ENCODE data around the gene COL6A2.

The COL6A2 gene

DNA sequence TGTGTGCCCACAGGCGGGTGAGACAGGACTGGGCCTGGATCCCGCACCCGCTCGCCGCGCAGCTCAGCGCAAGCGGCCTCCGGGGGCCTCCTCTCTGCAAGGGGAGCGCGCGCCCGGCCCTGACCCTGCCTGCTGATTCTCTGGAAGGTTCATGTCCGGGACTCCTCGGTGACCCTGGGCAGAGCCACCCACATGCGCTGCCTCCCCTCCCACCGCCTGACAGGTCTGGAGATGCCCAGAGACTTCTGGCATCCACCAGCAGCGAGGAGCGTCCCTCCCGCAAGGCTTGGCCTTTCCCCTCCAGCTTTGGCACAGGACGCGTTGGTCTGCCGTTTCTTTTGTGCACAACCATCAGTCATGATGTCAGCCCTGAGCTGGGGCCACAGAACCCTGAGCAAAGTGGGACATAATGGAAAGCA is 42.0 kb upstream of the COL6A2 start:
- Histone ChIP-seq H3K36me3 (no peaks in the 10 kb centered on the region), H3K27me3 (no peaks in the 10 kb centered on the region), H3K27ac (peak overlapping the region; percentile 90 to 97), H3K4me1 (peaks cover 7 to 54% (median 44%) of the 10 kb centered on the region in 4 donors), H3K9me3 (no peaks in the 10 kb centered on the region), H3K4me3 (peak overlapping the region; percentile 23 to 36)
- TF ChIP-seq, protein P1, sequence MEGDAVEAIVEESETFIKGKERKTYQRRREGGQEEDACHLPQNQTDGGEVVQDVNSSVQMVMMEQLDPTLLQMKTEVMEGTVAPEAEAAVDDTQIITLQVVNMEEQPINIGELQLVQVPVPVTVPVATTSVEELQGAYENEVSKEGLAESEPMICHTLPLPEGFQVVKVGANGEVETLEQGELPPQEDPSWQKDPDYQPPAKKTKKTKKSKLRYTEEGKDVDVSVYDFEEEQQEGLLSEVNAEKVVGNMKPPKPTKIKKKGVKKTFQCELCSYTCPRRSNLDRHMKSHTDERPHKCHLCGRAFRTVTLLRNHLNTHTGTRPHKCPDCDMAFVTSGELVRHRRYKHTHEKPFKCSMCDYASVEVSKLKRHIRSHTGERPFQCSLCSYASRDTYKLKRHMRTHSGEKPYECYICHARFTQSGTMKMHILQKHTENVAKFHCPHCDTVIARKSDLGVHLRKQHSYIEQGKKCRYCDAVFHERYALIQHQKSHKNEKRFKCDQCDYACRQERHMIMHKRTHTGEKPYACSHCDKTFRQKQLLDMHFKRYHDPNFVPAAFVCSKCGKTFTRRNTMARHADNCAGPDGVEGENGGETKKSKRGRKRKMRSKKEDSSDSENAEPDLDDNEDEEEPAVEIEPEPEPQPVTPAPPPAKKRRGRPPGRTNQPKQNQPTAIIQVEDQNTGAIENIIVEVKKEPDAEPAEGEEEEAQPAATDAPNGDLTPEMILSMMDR (IDR thresholded peaks at IDR 0.05), result no peak
- intact Hi-C loops (cut with DNase I; ENCODE audit: low total_unique reads), result loop anchor here (2.0 to 5.0 kb wide), 2 partner anchors 36 to 73 kb away; no protein-coding TSS in a partner anchor
- peak in 1 of 2 donors; percentile 92 for DNase-seq

DNA sequence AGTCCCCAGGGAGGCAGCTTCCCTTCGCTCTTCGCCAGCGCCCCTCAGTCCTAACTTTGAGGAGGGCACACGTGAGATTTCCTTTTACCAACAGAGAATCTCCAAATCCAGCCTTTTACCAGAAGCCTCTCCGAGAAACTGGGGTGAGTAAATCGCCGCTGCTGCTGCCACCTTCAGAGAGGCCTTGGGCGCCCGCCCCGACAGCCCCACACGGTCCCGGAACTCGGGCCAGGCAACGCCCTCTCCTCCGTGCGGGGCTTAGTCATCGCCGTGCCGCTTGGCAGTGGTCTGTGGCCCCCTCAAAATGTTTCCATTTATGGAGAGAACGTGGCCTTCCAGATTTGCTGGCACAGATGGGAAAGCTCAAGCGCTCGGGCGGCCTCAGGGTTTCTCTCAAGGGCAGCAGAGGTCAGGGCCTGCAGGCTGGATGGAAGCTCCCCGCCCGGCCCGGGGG is 41.4 kb upstream of the COL6A2 start:
- Histone ChIP-seq H3K27me3 (no peaks in the 10 kb centered on the region), H3K4me1 (peaks cover 7 to 60% (median 50%) of the 10 kb centered on the region in 4 donors), H3K4me3 (peak overlapping the region; percentile 23 to 36), H3K27ac (peak overlapping the region; percentile 90 to 97), H3K36me3 (no peaks in the 10 kb centered on the region), H3K9me3 (no peaks in the 10 kb centered on the region)
- TF ChIP-seq, protein P1 (IDR thresholded peaks at IDR 0.05), result no peak
- intact Hi-C loops (cut with DNase I; ENCODE audit: low total_unique reads), result loop anchor here (5.0 kb wide), 1 partner anchor 36 kb away; no protein-coding TSS in a partner anchor
- peak; percentile 91 to 97 for DNase-seq

DNA sequence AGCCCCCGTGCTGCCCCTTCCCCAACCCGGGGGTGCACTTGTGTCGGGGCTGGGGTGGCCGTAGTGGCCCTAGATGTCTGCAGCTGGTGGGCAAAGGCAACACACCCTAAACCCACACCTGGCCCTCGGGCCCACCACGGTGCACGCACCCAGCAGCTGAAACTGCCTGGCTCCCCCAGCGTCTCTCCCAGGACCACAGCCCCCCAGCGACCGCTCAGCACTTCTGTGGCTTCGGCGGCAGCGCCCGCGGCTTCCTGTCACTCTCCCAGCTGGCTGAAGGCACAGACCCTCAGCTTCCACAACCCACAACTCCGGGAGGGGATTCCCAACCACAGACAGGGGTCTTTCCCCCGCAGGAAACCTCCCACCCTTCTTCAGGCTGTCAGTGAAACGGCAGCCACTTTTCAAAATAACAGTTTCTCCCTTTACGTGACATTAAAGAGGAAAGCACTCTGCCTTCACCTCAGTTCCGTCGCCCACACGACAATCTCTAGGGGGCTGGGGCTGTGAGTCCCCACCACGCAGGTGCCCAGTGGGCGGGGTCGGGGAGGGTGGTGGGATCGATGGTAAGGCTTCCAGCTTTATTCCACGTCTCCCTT is 40.7 kb upstream of the COL6A2 start:
- no peaks in the 10 kb centered on the region for H3K36me3 ChIP-seq
- no peaks in the 10 kb centered on the region for H3K9me3 ChIP-seq
- no peaks in the 10 kb centered on the region for H3K27me3 ChIP-seq
- intact Hi-C loops (cut with DNase I; ENCODE audit: low total_unique reads), result loop anchor here (5.0 kb wide), 1 partner anchor 35 kb away; no protein-coding TSS in a partner anchor
- TF ChIP-seq, protein P1 (IDR thresholded peaks at IDR 0.05), result no peak
- no peak for DNase-seq
- H3K27ac ChIP-seq, result peak overlapping the region; percentile 90 to 97
- H3K4me3 ChIP-seq, result no peak overlapping the region
- H3K4me1 ChIP-seq, result peaks cover 7 to 67% (median 51%) of the 10 kb centered on the region in 4 donors

DNA sequence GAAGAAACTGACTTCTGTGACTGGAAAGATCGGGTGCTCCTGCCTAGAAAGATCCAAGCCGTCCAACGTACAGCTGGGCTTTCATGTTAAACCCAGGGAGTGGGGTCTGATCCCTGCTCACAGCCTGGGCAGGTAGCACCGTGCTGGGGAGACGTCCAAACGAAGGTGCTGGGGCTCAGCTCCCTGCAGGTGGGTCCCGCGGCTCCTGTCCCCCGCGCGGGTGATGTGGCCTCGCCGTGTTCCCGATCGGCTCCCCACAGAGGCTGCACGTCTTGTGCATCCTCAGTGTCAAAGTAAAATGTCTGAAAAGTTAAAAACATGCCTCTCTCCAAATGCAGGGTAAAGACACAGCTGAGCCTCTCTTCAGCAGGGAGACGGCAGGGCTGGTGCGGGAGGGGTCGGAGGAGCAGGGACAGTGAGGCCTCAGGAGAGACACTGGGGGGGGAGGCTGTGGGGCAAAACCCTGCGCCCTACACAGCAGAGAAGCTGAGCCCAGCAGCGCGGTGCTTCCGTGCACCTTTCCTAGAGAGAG is 40.1 kb upstream of the COL6A2 start:
- intact Hi-C loops (cut with DNase I; ENCODE audit: low total_unique reads), result loop anchor here (5.0 kb wide), 1 partner anchor 35 kb away; no protein-coding TSS in a partner anchor
- no peak overlapping the region for H3K4me3 ChIP-seq
- peak overlapping the region; percentile 90 to 97 for H3K27ac ChIP-seq
- TF ChIP-seq, protein P1 (IDR thresholded peaks at IDR 0.05), result no peak
- DNase-seq, result peak in 1 of 2 donors; percentile 67
- H3K27me3 ChIP-seq, result no peaks in the 10 kb centered on the region
- H3K4me1 ChIP-seq, result peaks cover 7 to 73% (median 51%) of the 10 kb centered on the region in 4 donors
- H3K36me3 ChIP-seq, result no peaks in the 10 kb centered on the region
- H3K9me3 ChIP-seq, result peaks cover 0 to 1% (median 0%) of the 10 kb centered on the region in 3 donors

DNA sequence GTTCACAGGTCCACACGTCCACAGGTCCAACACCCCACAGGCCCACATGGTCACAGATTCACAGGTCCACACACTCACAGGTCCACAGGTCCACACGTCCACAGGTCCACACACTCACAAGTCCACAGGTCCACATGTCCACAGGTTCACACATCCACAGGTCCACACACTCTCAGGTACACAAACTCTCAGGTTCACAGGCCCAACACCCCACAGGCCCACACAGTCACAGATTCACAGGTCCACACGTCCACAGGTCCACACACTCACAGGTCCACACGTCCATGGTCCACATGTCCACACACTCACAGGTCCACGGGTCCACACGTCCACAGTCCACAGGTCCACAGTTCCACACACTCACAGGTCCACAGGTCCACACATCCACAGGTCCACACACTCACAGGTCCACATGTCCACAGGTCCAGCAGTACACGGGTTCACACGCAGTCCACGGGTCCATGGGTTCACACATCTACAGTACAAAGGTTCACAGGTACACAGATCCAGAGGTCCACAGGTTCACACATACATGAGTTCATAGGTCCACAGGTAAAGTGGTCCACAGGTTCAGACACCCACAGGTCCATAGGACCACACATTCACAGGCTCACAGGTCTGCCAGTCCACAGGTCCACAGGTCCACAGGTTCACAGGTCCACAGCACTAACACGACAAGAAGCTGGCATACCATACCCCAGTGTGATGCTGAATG is 39.3 kb upstream of the COL6A2 start:
- H3K4me1 ChIP-seq, result peaks cover 7 to 77% (median 51%) of the 10 kb centered on the region in 4 donors
- peaks cover 0 to 5% (median 0%) of the 10 kb centered on the region in 3 donors for H3K9me3 ChIP-seq
- peak; percentile 19 to 65 for DNase-seq
- no peak overlapping the region for H3K4me3 ChIP-seq
- peak overlapping the region; percentile 90 to 97 for H3K27ac ChIP-seq
- TF ChIP-seq, protein P1 (IDR thresholded peaks at IDR 0.05), result no peak
- no peaks in the 10 kb centered on the region for H3K27me3 ChIP-seq
- no peaks in the 10 kb centered on the region for H3K36me3 ChIP-seq
- intact Hi-C loops (cut with DNase I; ENCODE audit: low total_unique reads), result loop anchor here (5.0 kb wide), 1 partner anchor 34 kb away; no protein-coding TSS in a partner anchor

Measured in tibial artery (tissue), 4 donors.